Panc1 (cell line): ENCODE results near the gene PAFAH1B1. TPM values are rescaled to one million over a fixed set of nuclear protein-coding genes. Genes with fewer than 3 reads are reported as not detected.
"Not testable (repeated sequence)": the region's sequence is repeated elsewhere in the genome, so short reads cannot be mapped to it uniquely, and the experiment has no call there.

Source experiments
- ATAC-seq: fragments of 200-7000 bp; cut with Tn5 transposase; 2 replicates; pipeline ENCODE4 v1.9.1; 2020; ENCODE audit warnings: mild to moderate bottlenecking, moderate library complexity
- BruUV-seq: library from RNA; stranded (reverse); fragments of 400-500 nt; replicated peaks from 2 replicates; lab custom pipeline; 2021; lab: Mats Ljungman, UMichigan
- CTCF ChIA-PET: fragments of 300-600 bp; sonication (Branson Sonifier 250); formaldehyde crosslinking; loops from one replicate; lab custom pipeline; 2022; ENCODE audit warnings: antibody characterized with exemption; lab: Charles Lee
- POLR2A ChIA-PET: fragments of 300-600 bp; sonication (Branson Sonifier 250); formaldehyde crosslinking; loops from one replicate; lab custom pipeline; 2022; ENCODE audit warnings: antibody characterized with exemption; lab: Charles Lee
- DNase-seq: peaks from one replicate; pipeline ENCODE4 v3.0.0-alpha.2; 2010; ENCODE audit warnings: low read depth, low spot score
- H3K27ac ChIP-seq: 2 replicates; pipeline ENCODE4 v1.5.1; 2011; ENCODE audit warnings: mild to moderate bottlenecking, low read length, inconsistent platforms
- H3K27me3 ChIP-seq: fragments of 200-500 bp; sonication (Bioruptor generic); 2 replicates; pipeline ENCODE4 v1.6.0; 2014; ENCODE audit warnings: low read length, inconsistent platforms; ENCODE audit not compliant: control insufficient read depth, insufficient read depth
- H3K36me3 ChIP-seq: fragments of 200-500 bp; sonication (Bioruptor generic); 2 replicates; pipeline ENCODE4 v1.5.1; 2014; ENCODE audit warnings: inconsistent platforms, mild to moderate bottlenecking, low read length, moderate library complexity; ENCODE audit not compliant: control insufficient read depth, insufficient read depth
- H3K4me1 ChIP-seq: 2 replicates; pipeline ENCODE4 v1.5.1; 2011; ENCODE audit warnings: inconsistent platforms, mild to moderate bottlenecking, low read length, moderate library complexity; ENCODE audit not compliant: control insufficient read depth, insufficient read depth
- H3K4me3 ChIP-seq, 2 experiments: 2 replicates each; pipeline ENCODE4 v1.5.1; 2011 to 2012; ENCODE audit warnings: low read depth in 2 of 2, low read length in 2 of 2, mild to moderate bottlenecking in 2 of 2, inconsistent platforms in 1 of 2, moderate library complexity in 1 of 2
- H3K9me3 ChIP-seq: fragments of 200-500 bp; sonication (Bioruptor generic); 2 replicates; pipeline ENCODE4 v1.5.1; 2014; ENCODE audit warnings: low read depth, mild to moderate bottlenecking, inconsistent platforms, low read length, moderate library complexity; ENCODE audit not compliant: control insufficient read depth, insufficient read depth
- CTCF ChIP-seq: fragments of 450-650 bp; IDR thresholded peaks from 2 replicates; pipeline ENCODE4 v1.5.1; 2017; ENCODE audit warnings: mild to moderate bottlenecking
- POLR2AphosphoS5 ChIP-seq: IDR thresholded peaks from 2 replicates; pipeline ENCODE4 v1.6.1; 2012; ENCODE audit warnings: mild to moderate bottlenecking, low read depth, low read length, moderate library complexity
- REST ChIP-seq, 2 experiments: IDR thresholded peaks; 2 replicates each; pipeline ENCODE4 v1.6.1; 2011 to 2012; ENCODE audit warnings: low read depth in 2 of 2, control low read depth in 1 of 2, low read length in 1 of 2, mild to moderate bottlenecking in 1 of 2, moderate library complexity in 1 of 2; ENCODE audit not compliant: insufficient read depth in 1 of 2
- SIN3A ChIP-seq: IDR thresholded peaks from 2 replicates; pipeline ENCODE4 v1.6.1; 2012; ENCODE audit warnings: low read depth, mild to moderate bottlenecking, low read length, moderate library complexity, borderline replicate concordance; ENCODE audit not compliant: insufficient read depth
- TCF7L2 ChIP-seq: IDR thresholded peaks from 2 replicates; pipeline ENCODE4 v1.6.1; 2011; ENCODE audit warnings: mild to moderate bottlenecking, low read depth, low read length, inconsistent platforms
- in situ Hi-C: cut with HindIII; loops from 2 replicates; pipeline ENCODE4 v1.10.0; 2016; ENCODE audit warnings: low sequenced_read_pairs, low pct_unique_long_range_greater_than_20kb
- intact Hi-C: fragments of 100-400 bp; cut with micrococcal nuclease; formaldehyde crosslinking; loops from one replicate; pipeline ENCODE4 v1.10.0; 2022; ENCODE audit not compliant: unreplicated experiment
- total RNA-seq: library from RNA; stranded (reverse); gene quantifications from one replicate; pipeline ENCODE4 v1.2.1, GENCODE V29; 2021; ENCODE audit not compliant: unreplicated experiment

The PAFAH1B1 gene
- total RNA-seq, 1 experiment from 2014 or later, result 120 TPM

- no peak for TF ChIP-seq POLR2AphosphoS5
- no peak for TF ChIP-seq REST (IDR thresholded peaks at IDR 0.05; ENCODE audit: insufficient read depth in 1 of 2, low read depth in 2 of 2, low read length in 1 of 2)
- no peak for TF ChIP-seq TCF7L2
- TF ChIP-seq CTCF, result no peak
- TF ChIP-seq SIN3A, result no peak
- no peaks in the 10 kb centered on the region for H3K9me3 ChIP-seq
- in situ Hi-C loops (no loop called here), intact Hi-C loops (no loop called here)
- ChIA-PET CTCF (interaction anchor here (0.6 to 0.7 kb wide), 2 partner anchors 265 to 302 kb away, joined by 5 read pairs; no protein-coding TSS in a partner anchor), POLR2A (interaction anchor here (0.5 to 0.7 kb wide), 2 partner anchors 47 to 48 kb away, joined by 3 to 5 read pairs; no protein-coding TSS in a partner anchor)
- H3K27ac ChIP-seq, result no peak overlapping the region
- H3K4me3 ChIP-seq, result no peak overlapping the region
- no peaks in the 10 kb centered on the region for H3K4me1 ChIP-seq
- no TSS peak for BruUV-seq
- ATAC-seq (no peak), DNase-seq (no peak)
- H3K27me3 ChIP-seq, result no peaks in the 10 kb centered on the region
- no peaks in the 10 kb centered on the region for H3K36me3 ChIP-seq
These were observed 46.3 kb upstream of the PAFAH1B1 start for GRCh38 chr17:2547176-2547575.

- H3K4me3 ChIP-seq, H3K27me3 ChIP-seq, H3K9me3 ChIP-seq: not testable (repeated sequence)
These were observed 45.4 kb upstream of the PAFAH1B1 start for GRCh38 chr17:2548026-2548425.

GRCh38 chr17:2549392-2550211 lies 43.9 kb upstream of the PAFAH1B1 start:
- no peak overlapping the region for H3K4me3 ChIP-seq
- ATAC-seq (no peak), DNase-seq (no peak)
- TF ChIP-seq SIN3A (no peak), POLR2AphosphoS5 (no peak), CTCF (no peak), REST (IDR thresholded peaks at IDR 0.05; ENCODE audit: insufficient read depth in 1 of 2, low read depth in 2 of 2, low read length in 1 of 2) (no peak), TCF7L2 (no peak)
- no peak overlapping the region for H3K27ac ChIP-seq
- ChIA-PET POLR2A (no interaction called here), CTCF (interaction anchor here (0.6 kb wide), 1 partner anchor 17 kb away, joined by 15 read pairs; no protein-coding TSS in a partner anchor)
- intact Hi-C loops (no loop called here), in situ Hi-C loops (no loop called here)
- no TSS peak for BruUV-seq
- H3K4me1 ChIP-seq, result no peaks in the 10 kb centered on the region
- no peaks in the 10 kb centered on the region for H3K9me3 ChIP-seq
- no peaks in the 10 kb centered on the region for H3K27me3 ChIP-seq
- H3K36me3 ChIP-seq, result no peaks in the 10 kb centered on the region

More at GRCh38 chr17:2548026-2548425, 45.4 kb upstream of the PAFAH1B1 start:
- BruUV-seq, H3K36me3 ChIP-seq, POLR2A ChIA-PET, H3K4me1 ChIP-seq, CTCF ChIA-PET, ATAC-seq, in situ Hi-C loops, H3K27ac ChIP-seq, DNase-seq, intact Hi-C loops: not testable (repeated sequence)
